MM.1S (cell line): Measurements from ENCODE around the gene PKHD1.

ENCODE experiments used
- EZH2 ChIP-seq: fragments of 300-600 bp; sonication (generic); optimal IDR thresholded peaks from 2 replicates; pipeline ENCODE3; 2017; ENCODE audit warnings: low read depth, mild to moderate bottlenecking, antibody characterized with exemption, low read length, mixed read lengths
- EZH2phosphoT487 ChIP-seq: fragments of 300-600 bp; sonication (generic); IDR thresholded peaks from 2 replicates; pipeline ENCODE4 v1.6.1; 2018; ENCODE audit warnings: antibody characterized with exemption, low read length
- TF ChIP-seq, protein P1 (sequence below): fragments of 300-600 bp; sonication (generic); IDR thresholded peaks from 2 replicates; pipeline ENCODE4 v1.5.1; 2016; ENCODE audit warnings: antibody characterized with exemption, low read length, mixed read lengths

DNA sequence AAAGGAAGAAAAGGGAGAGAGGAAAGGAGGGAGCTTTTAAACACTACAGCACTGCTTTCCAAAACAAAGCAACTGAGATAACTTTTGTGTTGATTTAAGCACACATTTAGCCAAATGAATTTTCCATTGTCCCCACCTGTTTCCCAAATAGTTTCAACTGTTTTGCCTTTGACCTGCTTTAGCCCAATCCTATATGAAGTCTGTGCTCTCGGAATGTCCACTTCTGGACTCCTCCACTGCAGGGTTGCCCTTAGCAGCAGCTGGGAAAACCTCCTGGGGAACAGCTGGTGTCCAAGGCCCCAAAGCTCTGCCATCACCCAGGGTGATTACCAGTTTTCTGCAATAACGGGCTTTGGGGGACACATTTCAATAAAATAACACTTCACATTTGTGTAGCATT, 44.9 kb upstream of the PKHD1 start:
- TF ChIP-seq, protein P1, sequence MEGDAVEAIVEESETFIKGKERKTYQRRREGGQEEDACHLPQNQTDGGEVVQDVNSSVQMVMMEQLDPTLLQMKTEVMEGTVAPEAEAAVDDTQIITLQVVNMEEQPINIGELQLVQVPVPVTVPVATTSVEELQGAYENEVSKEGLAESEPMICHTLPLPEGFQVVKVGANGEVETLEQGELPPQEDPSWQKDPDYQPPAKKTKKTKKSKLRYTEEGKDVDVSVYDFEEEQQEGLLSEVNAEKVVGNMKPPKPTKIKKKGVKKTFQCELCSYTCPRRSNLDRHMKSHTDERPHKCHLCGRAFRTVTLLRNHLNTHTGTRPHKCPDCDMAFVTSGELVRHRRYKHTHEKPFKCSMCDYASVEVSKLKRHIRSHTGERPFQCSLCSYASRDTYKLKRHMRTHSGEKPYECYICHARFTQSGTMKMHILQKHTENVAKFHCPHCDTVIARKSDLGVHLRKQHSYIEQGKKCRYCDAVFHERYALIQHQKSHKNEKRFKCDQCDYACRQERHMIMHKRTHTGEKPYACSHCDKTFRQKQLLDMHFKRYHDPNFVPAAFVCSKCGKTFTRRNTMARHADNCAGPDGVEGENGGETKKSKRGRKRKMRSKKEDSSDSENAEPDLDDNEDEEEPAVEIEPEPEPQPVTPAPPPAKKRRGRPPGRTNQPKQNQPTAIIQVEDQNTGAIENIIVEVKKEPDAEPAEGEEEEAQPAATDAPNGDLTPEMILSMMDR = no peak
- TF ChIP-seq EZH2 (no peak), EZH2phosphoT487 (no peak)
